Liver (tissue), 9 donors: Measurements from ENCODE around the gene DLK1. TPM values are rescaled to one million over a fixed set of nuclear protein-coding genes. Genes with fewer than 3 reads are reported as not detected.

Experiments
- DNase-seq: peaks from one replicate; pipeline ENCODE4 v3.0.0-alpha.2; 2017; ENCODE audit warnings: low spot score
- H3K27ac ChIP-seq, 2 donors: one replicate each; pipeline ENCODE4 v1.7.0; 2013; ENCODE audit warnings: inconsistent platforms in 2 of 2, low read length in 2 of 2, control low read depth in 1 of 2, low read depth in 1 of 2, mild to moderate bottlenecking in 1 of 2
- H3K27me3 ChIP-seq, 4 donors: one replicate each; pipeline versions ENCODE4 v1.6.1 to v1.7.0; 2013; ENCODE audit warnings: low read length in 3 of 4, inconsistent platforms in 1 of 4, mild to moderate bottlenecking in 1 of 4, moderate library complexity in 1 of 4; ENCODE audit not compliant: control insufficient read depth in 4 of 4, insufficient read depth in 4 of 4
- H3K36me3 ChIP-seq, 4 donors: one replicate each; pipeline versions ENCODE4 v1.6.1 to v1.7.0; 2013; ENCODE audit warnings: low read length in 3 of 4, mild to moderate bottlenecking in 3 of 4, low read depth in 1 of 4, moderate library complexity in 1 of 4; ENCODE audit not compliant: control insufficient read depth in 4 of 4, insufficient read depth in 3 of 4
- H3K4me1 ChIP-seq, 4 donors: one replicate each; pipeline versions ENCODE4 v1.6.1 to v1.7.0; 2013; ENCODE audit warnings: low read length in 3 of 4, mild to moderate bottlenecking in 3 of 4, moderate library complexity in 1 of 4; ENCODE audit not compliant: control insufficient read depth in 4 of 4, insufficient read depth in 4 of 4
- H3K4me3 ChIP-seq, 3 donors: one replicate each; pipeline versions ENCODE4 v1.6.1 to v1.7.0; 2013; ENCODE audit warnings: low read length in 3 of 3, control low read depth in 1 of 3, low read depth in 1 of 3, mild to moderate bottlenecking in 1 of 3
- H3K9ac ChIP-seq, 2 donors: one replicate each; pipeline ENCODE4 v1.7.0; 2013; ENCODE audit warnings: low read length in 2 of 2, mild to moderate bottlenecking in 2 of 2, moderate library complexity in 2 of 2, control low read depth in 1 of 2, low read depth in 1 of 2
- H3K9me3 ChIP-seq, 4 donors: one replicate each; pipeline versions ENCODE4 v1.6.1 to v1.7.0; 2013; ENCODE audit warnings: low read length in 3 of 4; ENCODE audit not compliant: control insufficient read depth in 4 of 4
- ATF3 ChIP-seq: IDR thresholded peaks from 2 replicates; pipeline ENCODE4 v1.6.1; 2016; ENCODE audit warnings: antibody characterized with exemption
- CTCF ChIP-seq: fragments of 150-350 bp; IDR thresholded peaks from 2 replicates; pipeline ENCODE4 v1.5.1; 2017; ENCODE audit warnings: improper control_type of control experiment, low read depth, low read length; ENCODE audit not compliant: missing input control
- EGR1 ChIP-seq, 2 donors: IDR thresholded peaks; 2 replicates each; pipeline ENCODE4 v1.6.1; 2016 to 2018; ENCODE audit warnings: antibody characterized with exemption in 2 of 2, low read depth in 2 of 2
- FOXA1 ChIP-seq: IDR thresholded peaks from 2 replicates; pipeline ENCODE4 v1.6.1; 2016; ENCODE audit warnings: antibody characterized with exemption
- FOXA2 ChIP-seq: IDR thresholded peaks from 2 replicates; pipeline ENCODE4 v1.6.1; 2016; ENCODE audit warnings: antibody characterized with exemption
- GABPA ChIP-seq, 2 donors: IDR thresholded peaks in 1 of 2; conservative IDR thresholded peaks in 1 of 2; 2 replicates each; pipeline ENCODE4 v1.6.1; 2016; ENCODE audit warnings: antibody characterized with exemption in 2 of 2, mild to moderate bottlenecking in 1 of 2, moderate library complexity in 1 of 2
- HNF4A ChIP-seq, 2 donors: conservative IDR thresholded peaks; 2 replicates each; pipeline ENCODE4 v1.6.1; 2016; ENCODE audit warnings: antibody characterized with exemption in 2 of 2, mild to moderate bottlenecking in 2 of 2
- HNF4G ChIP-seq: IDR thresholded peaks from 2 replicates; pipeline ENCODE4 v1.6.1; 2016; ENCODE audit warnings: antibody characterized with exemption
- JUND ChIP-seq, 2 donors: IDR thresholded peaks; 2 replicates each; pipeline ENCODE4 v1.6.1; 2016; ENCODE audit warnings: antibody characterized with exemption in 2 of 2
- MAX ChIP-seq: IDR thresholded peaks from 2 replicates; pipeline ENCODE4 v1.6.1; 2016; ENCODE audit warnings: antibody characterized with exemption
- REST ChIP-seq: IDR thresholded peaks from 2 replicates; pipeline ENCODE4 v1.6.1; 2016; ENCODE audit warnings: antibody characterized with exemption, mild to moderate bottlenecking
- RXRA ChIP-seq, 2 donors: IDR thresholded peaks; 2 replicates each; pipeline ENCODE4 v1.6.1; 2017 to 2018; ENCODE audit warnings: antibody characterized with exemption in 2 of 2, mild to moderate bottlenecking in 1 of 2
- SP1 ChIP-seq: IDR thresholded peaks from 2 replicates; pipeline ENCODE4 v1.6.1; 2018; ENCODE audit warnings: antibody characterized with exemption, mild to moderate bottlenecking
- YY1 ChIP-seq: IDR thresholded peaks from 2 replicates; pipeline ENCODE4 v1.6.1; 2016; ENCODE audit warnings: antibody characterized with exemption, mild to moderate bottlenecking
- WGBS: extraction: QIAGEN DNeasy Blood & Tissue Kit; methylation state at CpG from one replicate; pipeline ENCODE4 v1.1.7; 2013; 5-methylcytosine and 5-hydroxymethylcytosine counted together
- polyA plus RNA-seq, 2 donors: library from polyadenylated mRNA; stranded (reverse) in 1 of 2; unstranded in 1 of 2; fragments of 200-250 nt in 1 of 2; fragments of >200 nt in 1 of 2; fragmentation: Nextera tagmentation in 1 of 2; extraction: Ambion mirVana in 1 of 2; gene quantifications; one replicate each; pipeline versions ENCODE4 v1.2.1 to v1.2.3, GENCODE V29; 2013 to 2015
- total RNA-seq, 2 donors: library from RNA; depleted of rRNA; stranded (reverse); fragments of >200 nt; gene quantifications; one replicate each; pipeline ENCODE4 v1.2.3, GENCODE V29; 2014
- donor health status: healthy.
- donor health status: healthy.
- donor health status: healthy.
- donor health status: healthy.
- donor health status: healthy.

Gene DLK1
- total and polyA plus RNA-seq, 4 donors = 0.42 to 331 (median 1.8) TPM; not detected in 1

- no peak overlapping the region for H3K27ac ChIP-seq
- no peak overlapping the region for H3K9ac ChIP-seq
- H3K4me1 ChIP-seq = peaks cover 0 to 15% (median 4%) of the 10 kb centered on the region in 4 donors
- no peaks in the 10 kb centered on the region for H3K9me3 ChIP-seq
- H3K27me3 ChIP-seq = peaks cover 0 to 10% (median 0%) of the 10 kb centered on the region in 4 donors
- H3K36me3 ChIP-seq = no peaks in the 10 kb centered on the region
- DNase-seq = no peak
- 85% methylated on average over 5 of the region's 5 CpGs for WGBS
- no peak for TF ChIP-seq HNF4A (conservative IDR thresholded peaks at IDR 0.05)
- TF ChIP-seq MAX = no peak
- no peak overlapping the region for H3K4me3 ChIP-seq
These were observed 36.0 kb upstream of the DLK1 start for GRCh38 chr14:100690672-100691071.

- TF ChIP-seq HNF4G = no peak
- Histone ChIP-seq H3K36me3 (no peaks in the 10 kb centered on the region), H3K4me3 (no peak overlapping the region), H3K27ac (no peak overlapping the region), H3K27me3 (peaks cover 0 to 10% (median 0%) of the 10 kb centered on the region in 4 donors), H3K9ac (no peak overlapping the region), H3K9me3 (no peaks in the 10 kb centered on the region), H3K4me1 (peaks cover 0 to 15% (median 4%) of the 10 kb centered on the region in 4 donors)
- 77% methylated on average over 29 of the region's 29 CpGs for WGBS
- no peak for DNase-seq
These were observed 35.2 kb upstream of the DLK1 start for GRCh38 chr14:100691395-100692056.

- H3K9ac ChIP-seq = no peak overlapping the region
- no peaks in the 10 kb centered on the region for H3K36me3 ChIP-seq
- H3K9me3 ChIP-seq = no peaks in the 10 kb centered on the region
- no peak for DNase-seq
- TF ChIP-seq GABPA (IDR thresholded peaks at IDR 0.05 in 1 of 2, conservative IDR thresholded peaks at IDR 0.05 in 1 of 2) = no peak
- no peak for TF ChIP-seq REST
- no peak for TF ChIP-seq RXRA (IDR thresholded peaks at IDR 0.05)
- no peak for TF ChIP-seq FOXA2
- no peak for TF ChIP-seq EGR1 (IDR thresholded peaks at IDR 0.05; ENCODE audit: low read depth in 2 of 2)
- TF ChIP-seq ATF3 = no peak
- TF ChIP-seq YY1 = no peak
- no peak for TF ChIP-seq CTCF
- no peak for TF ChIP-seq SP1
- no peak for TF ChIP-seq JUND (IDR thresholded peaks at IDR 0.05)
- no peak for TF ChIP-seq HNF4A (conservative IDR thresholded peaks at IDR 0.05)
- no peak for TF ChIP-seq FOXA1
- 86% methylated on average over 6 of the region's 6 CpGs for WGBS
- peaks cover 0 to 10% (median 0%) of the 10 kb centered on the region in 4 donors for H3K27me3 ChIP-seq
- no peak overlapping the region for H3K27ac ChIP-seq
- peaks cover 0 to 15% (median 4%) of the 10 kb centered on the region in 4 donors for H3K4me1 ChIP-seq
- H3K4me3 ChIP-seq = no peak overlapping the region
These were observed 34.4 kb upstream of the DLK1 start for GRCh38 chr14:100692256-100692655.
